GM19043 (cell line): ENCODE data around the gene CLK2.
"Not testable (repeated sequence)": the region's sequence is repeated elsewhere in the genome, so short reads cannot be mapped to it uniquely, and the experiment has no call there.

Experiments
- ATAC-seq: cut with Tn5 transposase; IDR thresholded peaks from one replicate; pipeline ENCODE4 v1.9.1; 2021; ENCODE audit warnings: low read depth; ENCODE audit not compliant: unreplicated experiment

Gene CLK2

GRCh38 chr1:155269381-155269780 is 3.9 kb downstream of the CLK2 start:
- no peak for ATAC-seq

GRCh38 chr1:155268630-155269029 is 4.7 kb downstream of the CLK2 start:
- no peak for ATAC-seq

GRCh38 chr1:155267373-155267772 is 5.9 kb downstream of the CLK2 start:
- no peak for ATAC-seq

DNA sequence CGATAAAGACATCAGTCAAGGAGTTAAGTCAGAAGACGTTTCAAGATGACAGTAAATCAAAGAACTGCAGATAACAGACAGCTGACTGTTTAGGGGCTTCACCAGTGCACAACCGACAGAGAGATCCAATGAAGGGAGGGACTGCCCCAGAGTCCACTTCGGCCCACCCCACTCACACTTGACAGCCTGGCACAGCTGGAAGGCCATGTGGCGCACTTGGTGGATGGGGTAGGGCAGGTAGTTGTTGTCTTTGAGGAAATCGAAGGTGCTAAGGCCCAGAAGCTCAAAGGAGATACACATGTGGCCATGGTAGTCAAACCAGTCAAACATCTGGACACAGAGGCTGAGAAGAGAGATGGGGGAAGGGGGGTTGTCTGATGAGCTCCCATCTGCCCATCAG is 6.8 kb downstream of the CLK2 start:
- ATAC-seq: no peak

DNA sequence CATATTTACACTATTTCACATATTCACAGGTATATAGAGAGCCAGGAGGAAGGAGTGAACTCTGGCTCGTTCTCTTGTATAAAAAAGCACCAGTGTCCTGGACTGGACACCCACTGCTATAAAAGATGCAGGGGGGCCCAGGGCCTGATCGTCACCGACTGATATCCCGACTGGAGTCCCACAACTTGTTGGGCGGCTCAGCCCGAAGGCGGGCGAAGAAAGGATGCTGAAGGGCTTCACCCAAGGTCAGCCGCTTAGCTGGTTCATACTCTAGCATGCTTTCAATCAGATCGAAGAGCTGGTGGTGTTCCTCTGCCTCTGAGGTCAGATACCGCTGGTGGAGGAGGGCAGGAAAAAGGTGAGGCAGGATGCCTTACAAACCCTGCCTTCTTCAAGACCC is 10.2 kb downstream of the CLK2 start:
- no peak for ATAC-seq

- ATAC-seq: peak; percentile 97
Observed at GRCh38 chr1:155261852-155262673, 11.2 kb downstream of the CLK2 start, which contains the start of gene SCAMP3. TSS of gene SCAMP3 (minus strand) at chr1:155262360. CDS start at chr1:155262151, 209 bp downstream.

DNA sequence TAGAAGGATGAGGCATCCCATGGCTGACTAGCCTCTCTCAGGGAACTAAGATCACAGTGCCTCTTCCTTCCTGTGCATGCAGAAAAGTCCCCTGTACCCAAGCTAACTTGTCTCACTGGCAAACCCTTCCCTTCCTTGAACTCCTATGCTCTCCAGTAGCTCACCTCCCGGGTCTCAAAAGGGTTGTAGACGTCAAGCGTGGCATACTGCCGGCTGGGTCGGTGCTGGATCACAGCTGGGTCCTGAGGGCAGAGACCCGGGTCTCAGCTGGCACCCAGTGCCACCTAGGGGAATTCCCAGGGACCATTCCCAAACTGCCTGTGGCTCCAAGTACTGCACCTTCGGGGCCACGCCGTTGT is 11.8 kb downstream of the CLK2 start:
- ATAC-seq: no peak

DNA sequence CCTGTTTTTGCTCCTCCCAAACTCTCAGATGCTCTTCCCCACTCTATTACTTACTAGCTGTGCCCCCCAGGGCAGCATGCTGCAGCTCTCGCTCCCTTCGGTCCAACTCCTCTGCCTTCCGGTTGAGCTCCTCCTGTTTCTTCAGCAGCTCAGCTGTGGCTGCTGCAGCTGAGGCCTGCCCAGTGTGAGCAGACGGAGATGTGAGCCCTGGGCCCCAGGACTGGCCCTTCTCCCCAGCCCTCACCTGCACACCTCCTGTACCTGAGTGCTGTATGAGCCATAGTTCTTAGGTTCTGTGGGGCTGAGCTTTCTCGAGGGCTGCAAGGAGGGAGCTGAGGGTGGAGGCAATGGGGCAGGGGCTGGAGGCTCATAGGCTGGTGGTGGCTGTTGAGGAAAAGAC is 13.0 kb downstream of the CLK2 start:
- ATAC-seq: no peak

DNA sequence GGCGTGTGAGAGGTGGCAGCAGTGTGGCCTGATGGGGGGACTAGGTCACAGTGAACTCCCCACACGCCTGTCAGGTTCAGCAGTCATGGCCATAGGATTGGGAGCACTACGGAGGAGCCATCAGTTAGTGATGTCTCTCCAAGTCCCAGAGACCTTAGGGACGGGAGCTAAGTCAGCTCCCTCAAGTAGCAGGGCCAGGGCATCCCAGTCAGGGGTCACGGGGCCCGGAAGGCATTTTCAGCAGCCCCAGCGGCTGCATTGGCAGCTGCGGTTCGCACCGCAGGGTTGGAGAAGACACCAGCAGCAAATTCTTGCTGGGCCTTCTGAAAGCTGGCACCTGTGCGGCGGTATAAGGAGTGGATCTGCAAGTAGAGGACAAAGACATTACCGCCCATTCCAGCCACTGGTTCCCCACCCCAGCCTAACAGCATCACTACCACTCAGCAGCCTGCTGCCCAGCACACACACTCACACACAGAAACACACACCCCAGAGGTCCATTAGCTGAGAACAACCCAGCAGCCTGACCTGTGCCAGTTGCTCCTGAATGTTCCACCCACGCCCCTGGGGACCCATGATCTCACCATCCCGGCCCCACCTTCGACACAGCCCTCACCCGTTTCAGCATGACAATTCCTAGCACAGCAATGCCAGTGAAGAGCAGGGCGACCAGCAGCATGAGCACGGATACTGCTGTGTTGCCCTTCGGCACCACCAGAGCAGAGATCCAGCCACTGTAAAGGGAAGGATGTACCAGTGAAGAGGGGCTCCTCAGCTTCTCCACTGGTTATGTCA is 17.0 kb downstream of the CLK2 start:
- no peak for ATAC-seq

- ATAC-seq: peak; percentile 65
Observed at GRCh38 chr1:155255243-155256007, 17.9 kb downstream of the CLK2 start, which contains the start of gene ENTREP3. TSS of gene ENTREP3 (minus strand) at chr1:155255483. CDS start at chr1:155254877, 606 bp downstream.

- no peak for ATAC-seq
Observed at GRCh38 chr1:155254714-155255242, 18.5 kb downstream of the CLK2 start.

DNA sequence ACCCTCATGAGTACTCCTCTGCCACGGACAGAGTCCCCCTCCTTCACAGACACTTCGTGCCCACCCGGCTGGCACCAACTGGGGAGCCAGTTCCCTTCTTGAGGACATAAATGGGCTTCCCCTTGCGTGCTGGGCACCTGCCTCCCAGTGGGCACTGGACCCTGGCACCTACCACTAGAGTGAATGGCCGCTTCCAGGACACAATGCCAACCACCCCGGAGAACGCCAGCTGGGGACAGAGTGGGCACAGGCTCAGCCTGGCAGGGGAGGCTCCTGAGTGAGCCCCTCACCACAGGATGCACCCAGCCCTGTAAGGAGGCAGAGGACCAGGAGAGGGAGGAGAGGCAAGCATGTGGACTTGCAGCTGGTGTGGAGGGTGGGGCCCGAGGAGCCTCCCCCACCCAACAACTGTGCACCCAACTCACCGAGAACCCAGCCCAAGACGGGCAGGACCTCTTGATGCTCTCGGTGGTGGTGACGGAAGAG is 19.0 kb downstream of the CLK2 start:
- ATAC-seq: no peak

- no peak for ATAC-seq
Observed at GRCh38 chr1:155253797-155254196, 19.5 kb downstream of the CLK2 start.

GRCh38 chr1:155253208-155253607 is 20.1 kb downstream of the CLK2 start:
- no peak for ATAC-seq

DNA sequence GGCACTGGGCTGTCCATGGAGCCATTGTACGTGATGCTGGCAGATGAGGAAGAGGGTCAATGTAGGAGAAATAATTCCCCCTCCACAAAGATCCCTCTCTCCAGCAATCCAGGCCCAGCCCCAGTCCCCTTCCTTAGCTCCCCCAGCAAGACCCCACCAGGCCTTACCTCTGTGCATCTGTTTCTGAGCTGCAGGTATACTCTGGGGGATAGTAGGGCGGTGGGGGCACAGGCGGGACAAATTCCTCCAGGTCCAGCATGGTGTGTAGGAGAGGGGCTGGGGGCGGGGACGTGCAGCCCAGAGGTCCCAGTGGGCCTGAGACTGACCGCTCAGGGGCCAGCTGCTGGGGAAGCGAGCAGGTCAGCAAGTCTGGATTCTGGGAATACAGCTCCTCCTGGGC is 21.7 kb downstream of the CLK2 start:
- ATAC-seq: no peak

- ATAC-seq: peak; percentile 73
Observed at GRCh38 chr1:155250633-155251449, 22.5 kb downstream of the CLK2 start.

DNA sequence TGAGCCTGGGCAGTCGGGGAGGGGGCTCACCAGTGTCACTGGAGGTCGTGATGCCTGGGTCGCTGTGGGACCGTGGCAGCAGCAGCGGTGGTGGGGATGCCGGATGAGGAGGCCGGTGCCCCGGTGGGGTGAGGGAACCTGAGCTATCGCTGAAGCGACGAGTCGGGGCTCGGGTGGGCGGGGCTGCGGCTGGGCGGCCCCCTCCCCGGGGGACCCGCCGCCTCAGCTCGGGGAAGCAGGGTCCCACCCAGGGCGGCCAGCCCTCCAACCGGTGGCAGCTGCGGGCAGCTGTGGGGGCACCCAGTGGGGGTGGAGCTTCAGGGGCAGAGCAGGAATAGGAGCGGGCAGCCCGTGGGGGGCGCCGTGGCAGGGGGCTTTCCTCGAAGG is 23.1 kb downstream of the CLK2 start:
- no peak for ATAC-seq

GRCh38 chr1:155247667-155248553 is 25.4 kb downstream of the CLK2 start:
- no peak for ATAC-seq

GRCh38 chr1:155246796-155247195 is 26.5 kb downstream of the CLK2 start:
- ATAC-seq: not testable (repeated sequence)
